AG09309 (cell line): ENCODE results near the gene HLCS.

Experiments
- DNase-seq: peaks from one replicate; pipeline ENCODE4 v3.0.0-alpha.2; 2010; ENCODE audit warnings: low read depth
- H3K4me3 ChIP-seq: 2 replicates; pipeline ENCODE4 v1.5.1; 2011; ENCODE audit warnings: mild to moderate bottlenecking, low read depth, low read length, moderate library complexity; ENCODE audit not compliant: control insufficient read depth
- TF ChIP-seq, protein P1 (sequence below): IDR thresholded peaks from 2 replicates; pipeline ENCODE4 v1.5.1; 2011; ENCODE audit warnings: mild to moderate bottlenecking, low read depth, low read length, inconsistent platforms; ENCODE audit not compliant: insufficient read depth, control insufficient read depth; ENCODE audit errors: missing control alignments

The HLCS gene

DNA sequence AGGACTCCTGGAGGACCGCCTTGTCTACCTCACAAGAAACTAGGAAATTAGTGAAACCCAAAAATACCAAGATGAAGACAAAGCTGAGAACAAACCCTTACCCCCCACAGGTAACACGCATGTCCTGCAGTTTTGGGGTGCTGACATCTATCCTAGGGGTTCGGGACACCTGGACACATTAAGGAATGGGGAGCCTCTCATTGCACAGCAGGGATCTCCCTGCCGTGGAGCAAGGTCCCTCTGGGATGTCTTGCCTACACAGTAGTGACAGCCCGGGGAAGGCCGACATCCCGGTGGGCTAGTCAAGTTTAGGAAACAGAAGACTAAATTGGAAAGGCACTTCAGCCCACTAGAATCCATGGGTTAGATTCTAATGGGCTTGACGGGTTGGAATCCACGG, 223.0 kb downstream of the HLCS start:
- DNase-seq: no peak
- TF ChIP-seq, protein P1, sequence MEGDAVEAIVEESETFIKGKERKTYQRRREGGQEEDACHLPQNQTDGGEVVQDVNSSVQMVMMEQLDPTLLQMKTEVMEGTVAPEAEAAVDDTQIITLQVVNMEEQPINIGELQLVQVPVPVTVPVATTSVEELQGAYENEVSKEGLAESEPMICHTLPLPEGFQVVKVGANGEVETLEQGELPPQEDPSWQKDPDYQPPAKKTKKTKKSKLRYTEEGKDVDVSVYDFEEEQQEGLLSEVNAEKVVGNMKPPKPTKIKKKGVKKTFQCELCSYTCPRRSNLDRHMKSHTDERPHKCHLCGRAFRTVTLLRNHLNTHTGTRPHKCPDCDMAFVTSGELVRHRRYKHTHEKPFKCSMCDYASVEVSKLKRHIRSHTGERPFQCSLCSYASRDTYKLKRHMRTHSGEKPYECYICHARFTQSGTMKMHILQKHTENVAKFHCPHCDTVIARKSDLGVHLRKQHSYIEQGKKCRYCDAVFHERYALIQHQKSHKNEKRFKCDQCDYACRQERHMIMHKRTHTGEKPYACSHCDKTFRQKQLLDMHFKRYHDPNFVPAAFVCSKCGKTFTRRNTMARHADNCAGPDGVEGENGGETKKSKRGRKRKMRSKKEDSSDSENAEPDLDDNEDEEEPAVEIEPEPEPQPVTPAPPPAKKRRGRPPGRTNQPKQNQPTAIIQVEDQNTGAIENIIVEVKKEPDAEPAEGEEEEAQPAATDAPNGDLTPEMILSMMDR: no peak
- H3K4me3 ChIP-seq: no peak overlapping the region

- TF ChIP-seq, protein P1: no peak
- no peak for DNase-seq
- H3K4me3 ChIP-seq: no peak overlapping the region
These were observed 223.5 kb downstream of the HLCS start for GRCh38 chr21:36743008-36743407.

- TF ChIP-seq, protein P1: no peak
These were observed 225.0 kb downstream of the HLCS start for GRCh38 chr21:36741506-36741905.

DNA sequence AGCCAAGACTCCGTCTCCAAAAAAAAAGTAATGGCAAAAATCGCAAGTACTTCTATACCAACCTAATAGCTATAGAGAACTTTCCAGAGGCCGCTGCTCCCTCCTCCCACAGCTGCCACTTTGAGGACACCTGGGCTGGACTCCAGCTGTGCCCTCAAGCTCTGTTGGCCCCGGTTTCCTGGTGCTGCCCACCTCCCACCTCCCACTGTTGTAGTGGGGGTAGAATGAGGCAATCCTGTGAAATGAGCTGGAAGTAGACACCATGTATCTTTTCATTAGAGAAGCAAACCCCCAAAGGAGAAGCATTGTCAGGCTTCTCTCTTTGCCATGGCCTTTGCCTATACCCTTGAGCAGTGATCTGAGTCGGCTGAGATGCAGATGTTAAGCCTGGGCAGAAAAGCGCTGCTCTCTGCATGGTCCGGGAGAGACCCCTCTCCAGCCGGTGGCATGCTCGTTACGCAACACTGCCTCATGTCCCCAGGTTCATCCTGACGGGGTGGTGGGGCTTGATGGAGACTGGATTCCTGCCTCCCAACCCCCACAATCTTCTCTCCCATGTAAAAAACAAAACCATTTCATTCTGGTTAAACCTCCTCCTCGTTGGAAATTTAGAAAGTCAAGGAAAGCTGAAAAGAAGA, 227.9 kb downstream of the HLCS start:
- DNase-seq: no peak
- TF ChIP-seq, protein P1: no peak
- no peak overlapping the region for H3K4me3 ChIP-seq

More at GRCh38 chr21:36741506-36741905, 225.0 kb downstream of the HLCS start:
- DNase-seq: no peak
- no peak overlapping the region for H3K4me3 ChIP-seq

DNA sequence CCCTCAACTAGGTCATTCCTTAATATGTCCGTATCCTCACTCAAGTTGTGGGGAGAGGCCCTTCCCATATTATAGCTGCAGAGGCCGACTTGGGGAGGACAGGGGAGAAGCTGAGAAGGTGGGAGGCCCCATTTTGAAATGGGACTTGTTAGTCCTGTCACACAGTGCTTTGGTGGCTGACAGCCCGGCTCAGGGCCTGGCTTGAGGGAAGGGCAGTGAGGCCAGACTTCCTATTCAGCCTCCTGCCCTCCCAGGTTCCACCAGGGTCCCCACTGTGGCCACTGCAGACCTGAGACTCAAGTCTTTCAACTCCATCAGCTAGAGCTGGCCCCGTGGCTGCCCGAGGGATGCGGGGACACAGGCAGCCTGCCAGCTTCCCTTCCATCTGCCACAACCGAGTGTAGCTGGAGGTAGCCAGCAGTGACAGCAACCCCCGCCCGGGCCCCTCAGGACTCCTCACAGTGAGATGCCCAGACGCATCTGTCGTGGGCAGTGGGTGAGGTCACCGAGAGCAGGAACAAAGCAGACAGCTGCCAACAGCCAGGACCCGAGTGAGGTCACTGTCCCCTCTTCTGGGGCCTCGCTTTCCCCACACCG, 230.6 kb downstream of the HLCS start:
- DNase-seq: no peak
- TF ChIP-seq, protein P1: no peak
- no peak overlapping the region for H3K4me3 ChIP-seq

- H3K4me3 ChIP-seq: no peak overlapping the region
- TF ChIP-seq, protein P1: no peak
- no peak for DNase-seq
These were observed 231.3 kb downstream of the HLCS start for GRCh38 chr21:36735201-36735515.
